ENCODE results near the gene KIAA0513. TPM values are rescaled to one million over a fixed set of nuclear protein-coding genes. Genes with fewer than 3 reads are reported as not detected.
A peak's percentile ranks its signal among the peaks of the same experiment; 100 is the strongest.

KIAA0513 gene
- total RNA-seq, 1 experiment from 2014 or later: 6.6 TPM

DNA sequence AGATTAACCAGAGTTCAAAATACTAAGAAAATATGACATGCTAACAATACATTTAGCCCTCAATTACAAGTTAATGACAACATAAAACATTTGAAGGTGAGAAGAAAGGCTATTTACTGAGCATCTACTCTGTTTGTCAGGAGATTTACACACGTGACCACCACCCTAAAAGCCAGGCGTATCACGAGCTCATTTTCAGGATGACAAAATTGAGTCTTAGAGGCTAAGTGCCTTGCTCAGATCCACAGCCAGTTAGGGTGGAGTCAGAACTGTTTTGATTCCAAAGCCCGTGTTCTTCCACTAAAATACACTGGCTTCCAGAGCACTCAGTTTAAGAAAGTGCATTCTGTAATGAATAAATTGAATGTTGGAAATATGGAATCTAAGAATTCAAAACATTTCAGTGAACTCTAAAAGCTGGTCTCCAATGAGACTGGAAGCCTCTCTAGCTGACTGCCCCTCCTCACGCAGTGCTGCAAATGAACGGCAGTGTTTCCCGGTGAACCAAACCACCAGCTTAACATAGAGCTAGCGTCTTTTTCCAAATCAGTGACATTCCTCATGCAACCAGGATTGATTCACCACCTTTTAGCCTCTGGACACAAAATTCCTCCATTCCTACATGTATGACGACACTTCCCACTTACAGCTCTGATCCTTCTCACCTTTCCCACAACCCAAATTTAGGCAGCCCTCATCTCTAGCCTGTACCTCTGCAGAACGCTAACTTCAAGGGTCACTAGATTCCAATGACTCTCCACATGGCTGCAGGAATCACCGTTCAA is 22.1 kb upstream of the KIAA0513 start:
- intact Hi-C loops (cut with micrococcal nuclease): no loop called here
- ChIA-PET CTCF (interaction anchor here (2.1 kb wide), 1 partner anchor 23 kb away, joined by 5 read pairs; no protein-coding TSS in a partner anchor), RAD21 (ENCODE audit: low non-redundant PET in 1 of 2, low total read pairs in 2 of 2, uncharacterized antibody in 2 of 2, unreplicated experiment in 2 of 2) (no interaction called here), POLR2A (interaction anchor here (0.7 kb wide), 1 partner anchor 81 kb away, joined by 3 read pairs; no protein-coding TSS in a partner anchor)
- Histone ChIP-seq H3K27ac (ENCODE audit: low read depth, low read length) (no peak overlapping the region), H3K4me1 (ENCODE audit: control insufficient read depth in 1 of 2, insufficient read depth in 2 of 2, low read length in 2 of 2) (peaks cover 20 to 59% of the 10 kb centered on the region in 2 experiments), H3K27me3 (ENCODE audit: insufficient read depth, low read length) (no peaks in the 10 kb centered on the region), H2AFZ (ENCODE audit: low read depth, low read length, poor library complexity, severe bottlenecking) (no peak overlapping the region), H3K9me2 (ENCODE audit: insufficient read depth) (no peaks in the 10 kb centered on the region), H3K79me2 (ENCODE audit: insufficient read depth, low read length) (peaks cover 98% of the 10 kb centered on the region), H3K9me3 (ENCODE audit: control insufficient read depth in 1 of 2, insufficient read depth in 1 of 2, low read depth in 1 of 2, low read length in 2 of 2) (no peaks in the 10 kb centered on the region), H3K4me3 (replicated peaks in 1 of 2; ENCODE audit: low read depth in 1 of 2, low read length in 2 of 2) (no peak overlapping the region), H3K36me3 (ENCODE audit: control insufficient read depth in 1 of 2, insufficient read depth in 2 of 2, low read length in 2 of 2) (no peaks in the 10 kb centered on the region), H4K20me1 (ENCODE audit: insufficient read depth) (peaks cover 3% of the 10 kb centered on the region; the same call in 1 of the 2 replicates), H3K4me2 (ENCODE audit: low read length) (peak overlapping the region; percentile 55), H3K9ac (ENCODE audit: low read length) (no peak overlapping the region)
- BruUV-seq (replicated peaks): no TSS peak
- DNase-seq (ENCODE audit: low read depth, low spot score) (no peak), ATAC-seq (no peak)
- TF ChIP-seq ELF1 (IDR thresholded peaks at IDR 0.05; ENCODE audit: borderline replicate concordance, low read depth) (no peak), EZH2phosphoT487 (IDR thresholded peaks at IDR 0.05; ENCODE audit: borderline replicate concordance) (no peak), ZFX (IDR thresholded peaks at IDR 0.05) (no peak), ZNF274 (IDR thresholded peaks at IDR 0.05; ENCODE audit: low read depth, low read length) (no peak), SP1 (IDR thresholded peaks at IDR 0.05; ENCODE audit: low read depth) (no peak), SRF (IDR thresholded peaks at IDR 0.05; ENCODE audit: low read depth) (no peak), YY1 (IDR thresholded peaks at IDR 0.05; ENCODE audit: extremely low read depth, insufficient replicate concordance, low read depth, low read length) (no peak), FOSL1 (IDR thresholded peaks at IDR 0.05; ENCODE audit: low read depth) (no peak), POLR2A (IDR thresholded peaks at IDR 0.05; ENCODE audit: borderline replicate concordance, extremely low read depth, insufficient read depth, insufficient read length) (no peak), TCF7L2 (IDR thresholded peaks at IDR 0.05; ENCODE audit: borderline replicate concordance, extremely low read depth, insufficient read depth, insufficient read length) (no peak), SIN3A (IDR thresholded peaks at IDR 0.05; ENCODE audit: low read depth) (no peak)
- TF ChIP-seq, protein P1, sequence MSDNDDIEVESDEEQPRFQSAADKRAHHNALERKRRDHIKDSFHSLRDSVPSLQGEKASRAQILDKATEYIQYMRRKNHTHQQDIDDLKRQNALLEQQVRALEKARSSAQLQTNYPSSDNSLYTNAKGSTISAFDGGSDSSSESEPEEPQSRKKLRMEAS (IDR thresholded peaks at IDR 0.05): no peak
- TF ChIP-seq, protein P2, sequence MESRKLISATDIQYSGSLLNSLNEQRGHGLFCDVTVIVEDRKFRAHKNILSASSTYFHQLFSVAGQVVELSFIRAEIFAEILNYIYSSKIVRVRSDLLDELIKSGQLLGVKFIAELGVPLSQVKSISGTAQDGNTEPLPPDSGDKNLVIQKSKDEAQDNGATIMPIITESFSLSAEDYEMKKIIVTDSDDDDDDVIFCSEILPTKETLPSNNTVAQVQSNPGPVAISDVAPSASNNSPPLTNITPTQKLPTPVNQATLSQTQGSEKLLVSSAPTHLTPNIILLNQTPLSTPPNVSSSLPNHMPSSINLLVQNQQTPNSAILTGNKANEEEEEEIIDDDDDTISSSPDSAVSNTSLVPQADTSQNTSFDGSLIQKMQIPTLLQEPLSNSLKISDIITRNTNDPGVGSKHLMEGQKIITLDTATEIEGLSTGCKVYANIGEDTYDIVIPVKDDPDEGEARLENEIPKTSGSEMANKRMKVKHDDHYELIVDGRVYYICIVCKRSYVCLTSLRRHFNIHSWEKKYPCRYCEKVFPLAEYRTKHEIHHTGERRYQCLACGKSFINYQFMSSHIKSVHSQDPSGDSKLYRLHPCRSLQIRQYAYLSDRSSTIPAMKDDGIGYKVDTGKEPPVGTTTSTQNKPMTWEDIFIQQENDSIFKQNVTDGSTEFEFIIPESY (IDR thresholded peaks at IDR 0.05; ENCODE audit: extremely low read depth, insufficient replicate concordance, low read length): no peak
